Stimulated activated CD4-positive, alpha-beta T cell treated with anti-CD3 and anti-CD28 coated beads, Interleukin-1b, Interleukin-23, amount 100 ng/mL, for 4 hours (primary cell): Measurements from ENCODE around the gene PTPN23.
A peak's percentile ranks its signal among the peaks of the same experiment; 100 is the strongest.

Experiments
- DNase-seq, 2 donors: peaks; one replicate each; pipeline ENCODE4 v3.0.0-alpha.2; 2020; ENCODE audit warnings: low read depth in 2 of 2

Gene PTPN23

DNA sequence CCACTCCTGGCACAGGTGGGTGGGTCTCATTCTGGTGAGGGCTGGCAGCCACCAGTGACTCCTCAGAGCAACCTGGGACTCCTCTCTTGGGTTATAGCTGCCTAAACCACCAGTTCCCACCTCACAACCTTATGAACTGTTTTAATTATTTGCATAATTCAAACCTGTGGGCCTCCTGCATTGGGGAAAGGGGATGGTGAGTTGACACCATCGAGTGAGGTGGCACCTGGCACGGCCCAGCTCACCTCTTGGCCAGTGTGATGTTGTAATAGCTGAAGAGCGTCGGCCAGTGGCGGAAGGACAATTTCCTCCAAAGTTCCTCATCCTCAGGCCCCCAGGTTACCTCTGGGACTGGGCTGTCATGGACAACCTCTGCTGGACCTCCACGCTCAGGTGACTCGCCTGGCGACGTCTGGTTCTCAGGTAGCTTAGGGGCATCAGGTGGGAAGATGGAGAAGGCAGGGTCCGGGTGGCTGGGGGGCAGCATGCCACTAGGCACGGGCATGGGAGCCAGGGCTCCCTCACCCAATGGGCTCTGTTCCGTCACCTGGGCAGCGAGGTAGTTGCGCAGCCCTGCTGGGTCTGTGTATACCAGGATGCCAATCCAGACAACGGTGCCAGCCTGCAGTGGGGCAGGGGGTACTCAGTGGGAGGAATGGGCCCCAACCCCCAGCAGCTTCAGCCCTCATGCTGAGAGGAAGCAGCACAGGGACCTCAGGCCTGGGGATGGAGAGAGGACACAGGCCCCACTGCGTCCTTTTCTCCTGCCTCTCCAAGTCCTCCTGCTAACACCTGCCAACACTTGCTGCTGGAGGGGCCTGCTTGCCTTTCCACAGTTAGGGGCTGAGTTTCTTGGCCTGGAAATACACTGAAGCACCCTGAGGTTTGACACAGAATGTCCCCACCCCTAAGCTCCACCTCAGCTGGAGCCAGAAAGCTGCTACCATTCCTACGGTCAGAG is 38.5 kb downstream of the PTPN23 start:
- no peak for DNase-seq

DNA sequence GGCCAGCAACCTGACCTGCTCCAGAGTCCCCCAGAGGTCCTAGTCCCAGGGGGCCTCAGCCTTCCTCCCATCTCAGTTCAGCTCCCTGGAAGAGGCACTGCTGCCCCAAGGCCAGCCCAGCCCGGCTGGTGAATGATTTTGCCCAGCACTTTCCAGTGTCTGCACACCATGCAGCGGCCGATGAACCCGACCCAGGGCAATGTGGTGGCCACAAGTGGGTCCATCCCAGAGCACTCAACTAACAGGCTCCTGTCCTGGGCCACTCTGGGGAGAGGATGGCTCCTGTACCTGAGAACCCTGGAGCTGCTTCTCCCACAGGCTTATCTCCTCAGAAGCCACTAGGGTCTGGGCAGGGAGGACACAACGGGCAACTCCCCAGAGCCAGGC is 39.2 kb downstream of the PTPN23 start:
- DNase-seq, result no peak

DNA sequence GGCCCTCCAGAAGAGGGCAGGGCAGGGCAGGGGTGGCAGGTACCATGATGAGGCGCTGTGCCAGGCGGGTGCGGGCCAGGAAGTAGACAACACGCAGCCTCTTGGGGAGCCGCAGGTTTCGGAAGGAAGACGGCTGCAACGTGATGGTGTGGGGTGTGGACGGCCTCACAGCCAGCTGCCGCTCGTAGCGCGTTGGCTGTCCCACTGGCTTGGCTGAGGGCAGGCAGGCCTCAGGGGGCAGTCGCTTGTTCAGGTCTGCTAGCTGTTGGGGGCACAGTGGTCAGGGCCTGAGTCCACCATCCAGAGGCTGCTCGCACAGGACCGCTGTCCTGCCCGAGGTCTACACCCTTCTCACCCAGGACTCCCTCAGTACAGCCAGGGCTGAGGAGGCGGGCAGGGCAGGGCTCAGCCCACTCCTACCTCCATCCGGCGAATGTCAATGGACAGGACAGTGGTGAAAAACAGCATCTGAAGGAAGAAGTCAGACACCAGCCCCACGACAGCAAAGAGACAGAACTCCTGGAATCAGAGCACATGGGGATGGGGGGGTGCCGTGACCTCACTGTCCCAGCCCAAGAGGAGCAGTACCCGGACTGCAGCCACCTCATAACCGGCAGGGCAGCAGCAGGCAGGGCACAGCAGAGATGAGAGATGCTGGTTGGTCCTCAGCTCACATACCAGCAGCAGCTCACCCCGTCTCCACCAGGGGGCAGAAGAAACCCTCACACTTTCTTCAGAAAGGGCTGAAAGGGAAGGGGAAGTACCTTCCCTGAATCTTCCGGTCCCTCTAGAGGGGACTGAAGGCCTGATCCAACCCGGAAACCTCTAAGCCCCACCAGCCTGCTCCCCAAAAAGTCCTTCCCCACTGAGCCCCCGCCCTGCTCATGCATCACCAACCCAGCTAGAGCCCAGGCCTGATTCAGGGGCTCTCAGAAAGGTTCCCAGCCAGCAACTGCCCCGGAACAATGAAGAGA is 40.0 kb downstream of the PTPN23 start:
- DNase-seq, result peak; percentile 77 to 86

DNA sequence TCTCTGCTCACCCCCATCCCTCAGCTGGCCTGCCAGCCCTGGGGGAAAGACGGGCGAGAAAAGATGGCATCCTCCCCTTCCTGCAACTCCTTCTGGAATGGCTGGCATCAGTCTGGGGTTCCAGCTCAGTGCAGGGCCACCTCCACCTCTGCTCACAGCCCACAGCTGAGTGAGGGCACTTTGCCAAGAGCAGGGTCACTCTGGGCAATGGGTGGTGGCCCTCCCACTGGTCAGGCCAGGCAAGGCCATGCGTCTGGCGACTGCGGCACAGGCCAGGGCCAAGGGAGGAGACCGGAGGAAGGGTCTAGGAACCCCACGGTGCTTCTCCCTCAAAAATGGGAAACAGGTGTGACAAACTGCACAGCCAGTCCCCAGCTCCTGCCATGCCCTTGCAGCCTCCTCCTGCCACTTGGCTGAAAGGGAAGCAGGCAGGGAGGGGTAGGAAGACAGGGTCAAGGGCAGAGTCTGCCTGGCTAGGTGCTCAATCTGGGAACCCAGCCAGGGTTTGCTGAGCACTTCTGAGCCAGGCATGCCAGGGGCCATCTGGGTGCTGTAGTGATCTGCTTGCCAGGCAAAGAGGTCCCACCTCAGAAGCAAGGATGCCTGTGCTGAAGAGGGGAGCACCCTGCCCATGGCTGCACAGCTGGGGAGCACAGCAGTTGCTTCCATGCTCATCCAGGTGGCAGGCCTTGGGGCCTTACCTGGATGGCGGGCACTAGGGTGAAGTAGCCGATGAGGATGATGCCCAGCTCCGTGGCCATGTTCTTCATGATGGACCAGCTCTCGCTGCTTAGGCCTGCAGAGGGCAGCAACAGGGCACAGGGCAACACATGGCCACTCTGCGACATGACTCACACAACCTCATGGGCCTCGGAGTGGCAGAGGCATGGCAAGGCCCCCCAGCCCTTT is 41.2 kb downstream of the PTPN23 start:
- DNase-seq, result no peak

DNA sequence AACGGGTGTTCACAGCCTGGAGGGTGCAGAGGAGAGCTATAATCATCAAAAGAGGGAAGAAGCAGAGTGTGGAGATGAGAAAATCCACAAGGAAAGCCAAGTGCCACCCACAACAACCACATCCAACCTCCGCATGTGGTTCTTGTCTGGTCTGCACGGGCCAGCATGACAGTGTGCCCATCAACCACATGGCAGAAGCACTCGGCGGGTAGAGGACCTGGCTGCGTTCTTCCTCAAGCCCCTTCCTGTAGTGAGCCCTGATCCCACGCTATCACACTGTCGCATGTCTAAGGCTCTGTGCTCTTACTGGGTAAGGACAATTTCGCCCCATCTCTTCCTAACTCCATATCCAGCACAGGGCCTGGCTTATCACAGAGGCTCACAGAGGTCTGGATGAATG is 41.9 kb downstream of the PTPN23 start:
- DNase-seq, result no peak

DNA sequence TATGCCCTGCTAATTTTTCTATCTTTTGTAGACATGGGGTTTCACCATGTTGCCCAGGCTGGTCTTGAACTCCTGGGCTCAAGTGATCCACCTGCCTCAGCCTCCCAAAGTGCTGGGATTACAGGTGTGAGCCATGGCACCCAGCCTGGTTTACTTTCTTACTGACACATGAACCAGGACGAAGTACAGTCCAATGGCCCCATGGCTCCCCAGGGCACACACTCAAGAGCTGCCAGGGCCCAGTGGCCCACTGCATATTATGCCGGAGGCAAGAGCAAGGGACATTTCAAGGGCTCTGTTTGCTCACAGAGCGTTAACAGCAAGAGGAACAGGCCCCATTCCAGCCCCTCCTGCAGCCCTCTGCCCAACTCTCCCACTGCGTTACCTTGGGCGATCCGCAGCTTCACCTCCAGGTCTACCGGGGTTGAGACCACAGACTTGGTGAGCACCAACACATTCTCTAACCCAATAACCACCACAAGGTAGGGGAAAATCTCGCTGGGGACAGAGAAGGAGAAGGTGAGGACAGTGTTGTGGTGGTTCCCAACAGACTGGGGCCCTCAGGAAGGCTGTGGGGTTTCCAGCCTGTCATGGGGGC is 42.8 kb downstream of the PTPN23 start:
- no peak for DNase-seq

DNA sequence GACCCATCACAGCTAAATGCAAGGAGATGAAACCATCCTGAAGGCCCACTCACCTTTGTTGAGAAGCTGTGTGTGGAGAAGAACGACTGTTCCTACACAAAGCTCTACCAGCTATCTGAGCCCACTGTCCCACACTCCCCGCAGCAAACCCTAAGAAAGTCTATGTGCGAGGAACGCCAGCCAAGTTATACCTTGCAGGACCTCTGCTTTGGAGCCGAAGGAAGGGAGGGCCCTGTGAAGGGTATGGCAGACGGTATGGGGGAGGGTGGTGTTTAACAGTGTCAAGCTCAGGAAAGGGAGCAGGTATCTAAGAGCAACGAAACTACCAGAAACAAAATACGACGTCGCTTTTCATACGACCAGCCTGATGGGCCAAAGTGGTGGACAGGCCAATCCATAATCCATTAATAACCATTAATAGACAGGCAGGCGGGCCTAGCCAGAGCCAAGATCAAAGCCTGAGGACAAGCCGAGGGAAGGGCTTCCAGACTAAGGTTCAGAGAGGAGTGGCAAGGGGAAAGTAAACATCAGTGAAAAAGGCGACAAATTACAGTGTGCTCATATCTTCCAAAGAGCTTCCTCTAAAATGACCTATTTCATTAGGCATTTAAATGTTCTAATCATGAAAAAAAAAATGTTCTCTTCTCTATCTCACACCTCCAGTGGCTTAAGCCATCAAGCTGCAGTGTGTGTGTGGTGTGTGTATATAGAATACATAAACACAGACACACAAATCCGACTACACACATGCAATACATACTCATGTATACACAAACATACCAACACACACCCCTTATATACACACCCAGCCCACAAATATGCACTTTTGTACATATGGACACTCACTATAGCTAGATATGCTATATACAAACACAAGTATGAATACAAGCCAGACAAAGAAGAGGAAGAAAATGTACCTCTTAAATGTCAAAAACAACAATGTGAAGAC is 43.9 kb downstream of the PTPN23 start:
- DNase-seq, result no peak

DNA sequence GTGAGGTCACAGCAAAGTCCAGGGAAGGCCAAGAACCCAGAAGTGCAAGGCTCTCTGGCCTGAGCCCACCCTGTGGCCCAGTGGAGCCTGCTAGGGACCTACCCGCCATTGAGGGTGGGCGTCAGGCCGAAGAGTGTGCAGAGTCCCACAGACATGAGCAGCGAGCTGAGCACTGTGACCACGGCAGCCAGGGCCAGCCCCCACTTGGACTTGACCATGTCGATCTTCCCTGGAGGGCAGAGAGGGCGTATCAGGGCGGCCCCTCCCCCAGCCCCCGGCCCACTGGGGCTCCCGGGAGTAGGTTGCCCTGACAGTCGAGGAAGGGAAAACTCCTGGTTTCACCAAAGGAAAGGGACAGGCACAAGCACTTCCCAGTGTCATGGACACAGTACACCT is 44.6 kb downstream of the PTPN23 start:
- no peak for DNase-seq

DNA sequence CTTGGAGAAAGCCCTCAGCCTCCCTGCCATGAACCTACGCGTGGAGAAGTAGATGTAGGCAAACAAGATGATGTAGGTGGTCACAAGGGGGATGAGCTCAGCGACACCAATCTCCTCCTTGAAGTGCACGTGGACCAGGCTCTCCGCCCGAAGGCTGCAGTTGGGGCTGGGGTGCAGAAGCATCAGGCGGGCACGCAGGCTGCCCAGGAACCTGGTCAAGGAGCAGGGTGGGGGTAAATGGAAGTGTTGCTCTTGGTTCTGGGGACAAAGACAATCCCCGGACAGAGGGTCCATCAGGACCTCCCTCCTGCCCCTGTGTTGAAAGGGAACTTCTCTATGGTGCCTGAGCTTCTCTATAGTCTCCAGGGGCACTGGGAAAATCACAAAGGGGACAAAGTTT is 45.1 kb downstream of the PTPN23 start:
- DNase-seq, result no peak

DNA sequence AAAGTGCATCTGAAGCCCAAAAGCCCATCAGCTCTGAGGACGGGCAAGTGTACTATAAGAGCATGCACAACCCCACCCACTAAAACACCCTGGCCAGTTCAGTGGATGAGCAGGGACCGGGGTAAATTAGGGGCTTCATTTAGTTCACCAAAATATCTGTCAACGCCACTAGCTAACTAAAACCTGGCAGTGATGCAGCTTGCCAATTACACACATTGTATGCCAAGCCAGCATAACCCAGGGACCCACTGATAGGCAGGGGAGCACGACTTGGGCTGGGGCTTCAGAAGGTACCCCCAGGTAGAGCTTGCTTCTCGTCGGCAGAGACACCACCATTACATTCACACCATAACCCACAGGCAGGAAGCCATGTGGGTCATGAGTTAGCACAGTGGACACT is 47.0 kb downstream of the PTPN23 start:
- DNase-seq, result no peak

DNA sequence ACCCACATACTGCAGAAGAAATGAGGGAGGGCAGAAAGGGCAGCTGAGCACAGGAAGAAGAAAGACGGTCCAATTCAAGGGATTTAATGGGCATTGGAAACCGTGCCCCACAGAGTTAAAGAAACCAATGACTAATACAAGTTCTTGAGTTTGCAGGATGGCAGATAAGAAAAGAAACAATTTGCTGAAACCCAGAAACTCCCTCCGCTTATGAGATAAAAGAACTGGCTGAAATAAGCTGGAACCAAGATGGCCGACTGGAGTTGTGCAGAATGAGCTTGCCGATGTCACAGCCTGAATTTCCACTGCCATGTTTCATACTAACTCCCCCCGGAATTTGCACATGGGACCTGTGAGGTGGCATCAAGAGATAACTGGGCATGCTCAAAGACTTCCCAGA is 47.8 kb downstream of the PTPN23 start:
- no peak for DNase-seq

DNA sequence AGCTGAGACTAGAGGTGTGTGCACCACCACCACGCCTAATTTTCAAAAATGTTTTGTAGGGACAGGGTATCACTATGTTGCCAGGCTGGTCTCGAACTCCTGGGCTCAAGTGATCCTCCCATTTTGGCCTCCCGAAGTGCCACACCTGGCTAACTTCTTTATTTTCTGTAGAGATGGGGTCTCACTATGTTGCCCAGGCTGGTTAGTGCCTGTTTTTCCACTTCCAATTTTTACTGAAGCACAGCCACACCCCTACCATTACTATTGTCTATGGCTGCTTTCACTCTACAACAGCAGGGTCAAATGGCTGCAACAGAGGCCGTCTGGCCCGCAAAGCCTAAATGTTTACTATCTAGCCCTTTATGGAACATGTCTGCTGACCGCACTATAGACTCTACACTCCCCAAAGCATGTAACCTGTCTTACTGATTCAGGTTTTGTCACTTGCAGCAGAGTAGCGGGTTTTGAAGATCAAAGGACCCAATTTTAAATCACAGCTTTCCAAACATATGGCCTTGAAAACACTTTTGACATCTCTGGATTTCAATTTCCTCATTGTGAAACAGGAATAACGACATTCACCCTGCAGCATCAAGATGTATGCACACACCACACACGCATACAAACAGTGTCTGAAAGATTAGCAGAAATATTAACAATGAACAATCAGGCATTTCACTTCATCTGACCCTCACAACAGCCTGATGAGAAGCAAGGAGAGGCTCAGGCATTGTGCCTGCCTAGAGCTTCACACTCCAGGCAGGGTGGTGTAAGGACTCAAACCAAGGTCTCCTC is 48.9 kb downstream of the PTPN23 start:
- no peak for DNase-seq

DNA sequence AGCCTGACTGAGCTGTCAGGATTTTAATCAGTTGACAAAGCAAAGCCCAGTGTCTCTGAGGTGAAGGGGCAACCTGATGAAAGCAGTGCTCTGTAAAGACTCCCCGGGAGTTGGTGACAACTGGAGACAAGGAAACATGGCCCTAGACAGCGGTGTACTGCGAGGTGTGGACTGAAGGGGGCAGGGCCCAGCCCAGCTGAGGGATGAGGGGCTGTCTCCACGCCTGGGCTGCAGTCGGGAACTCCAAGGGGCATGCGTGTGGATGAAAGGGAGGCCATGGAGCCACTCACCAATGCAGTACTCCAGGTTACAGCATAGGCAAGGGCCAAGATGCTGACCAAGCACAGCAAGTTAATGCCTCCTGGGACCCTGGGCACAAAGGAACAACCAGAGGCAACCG is 49.8 kb downstream of the PTPN23 start:
- DNase-seq, result no peak

DNA sequence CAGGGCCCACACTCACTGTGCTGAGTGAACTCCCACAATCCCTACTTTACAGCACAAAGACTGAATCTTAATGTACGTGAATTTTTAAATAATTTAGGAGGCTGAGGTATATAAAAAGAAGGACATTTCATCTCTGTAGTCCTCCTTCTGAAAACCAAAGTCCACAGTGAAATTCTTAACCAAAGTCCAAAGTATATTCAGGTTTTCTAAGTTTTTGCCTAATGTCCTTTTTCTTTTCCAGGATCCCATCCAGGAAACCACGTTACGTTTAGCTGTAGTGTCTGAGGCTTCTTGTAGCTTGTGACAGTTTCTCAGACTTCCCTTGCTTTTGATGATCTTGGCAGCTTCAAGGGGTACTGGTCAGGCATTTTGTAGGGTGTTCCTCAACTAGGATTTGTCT is 50.4 kb downstream of the PTPN23 start:
- no peak for DNase-seq

DNA sequence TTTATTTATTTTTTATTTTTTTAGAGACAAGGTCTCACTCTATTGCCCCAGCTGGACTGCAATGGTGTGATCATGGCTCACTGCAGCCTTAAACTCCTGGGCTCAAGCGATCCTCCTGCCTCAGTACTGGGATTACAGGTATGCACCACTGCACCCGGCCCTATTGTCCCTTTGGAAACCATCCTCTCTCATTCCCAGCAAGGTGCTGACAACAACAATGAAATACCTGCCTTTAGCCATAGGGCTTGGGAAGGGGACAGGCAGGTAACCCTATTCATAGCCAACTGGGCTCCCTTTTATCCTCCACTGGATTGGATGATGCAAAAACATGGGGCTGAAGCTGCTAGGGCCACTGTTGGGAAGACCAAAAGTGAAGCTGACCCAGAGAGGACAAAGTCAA is 51.9 kb downstream of the PTPN23 start:
- no peak for DNase-seq

DNA sequence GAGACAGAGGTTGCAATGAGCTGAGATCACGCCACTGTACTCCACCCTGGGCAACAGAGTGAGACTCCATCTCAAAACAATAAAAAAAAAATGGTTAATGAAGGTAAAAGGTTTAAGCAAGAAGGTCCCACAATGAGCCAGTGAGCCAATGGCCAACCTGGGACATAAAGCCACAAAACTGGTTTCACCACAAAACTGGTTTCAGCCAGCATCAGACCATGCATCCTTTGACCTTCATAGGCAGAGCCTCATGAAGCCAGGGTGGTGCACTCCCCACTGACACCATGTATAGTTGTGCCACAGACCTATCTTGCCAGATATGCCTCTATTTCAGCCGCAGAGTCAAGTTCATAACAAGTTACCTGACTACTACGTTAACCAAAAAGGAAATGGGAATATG is 53.0 kb downstream of the PTPN23 start:
- DNase-seq, result no peak

DNA sequence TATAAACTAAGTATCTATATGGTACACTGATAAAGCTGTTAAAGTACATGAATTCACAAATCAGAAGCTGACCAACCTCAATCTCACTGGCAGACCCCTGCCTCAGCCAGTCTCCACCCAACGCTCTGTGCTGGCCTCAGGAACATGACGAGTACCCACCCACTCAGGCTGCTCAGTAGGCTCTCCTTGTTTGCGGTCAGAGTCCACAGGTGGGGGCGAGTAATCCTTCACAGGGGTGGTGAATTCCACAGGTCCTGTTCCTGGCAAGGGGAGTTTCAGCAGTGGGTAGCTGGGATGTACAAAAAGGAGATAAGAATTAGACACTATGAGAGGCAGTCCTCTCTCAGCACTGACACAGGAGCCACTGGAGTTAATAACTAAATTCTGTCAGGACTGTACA is 54.0 kb downstream of the PTPN23 start:
- no peak for DNase-seq

DNA sequence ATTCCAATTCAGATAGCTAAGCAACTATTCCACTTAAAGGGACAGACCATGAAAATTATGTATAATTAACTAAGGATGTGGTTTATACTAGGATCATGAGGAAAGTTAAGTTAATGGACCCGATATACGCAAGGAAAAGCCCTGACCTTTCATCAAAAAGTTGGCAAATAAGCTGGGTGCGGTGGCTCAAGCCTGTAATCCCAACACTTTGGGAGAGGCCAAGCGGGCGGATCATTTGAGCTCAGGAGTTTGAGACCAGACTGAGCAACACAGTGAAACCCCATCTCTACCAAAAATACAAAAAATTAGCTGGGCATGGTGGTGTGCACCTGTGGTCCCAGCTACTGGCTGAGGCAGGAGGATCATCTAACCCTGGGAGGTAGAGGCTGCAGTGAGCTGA is 55.4 kb downstream of the PTPN23 start:
- no peak for DNase-seq

DNA sequence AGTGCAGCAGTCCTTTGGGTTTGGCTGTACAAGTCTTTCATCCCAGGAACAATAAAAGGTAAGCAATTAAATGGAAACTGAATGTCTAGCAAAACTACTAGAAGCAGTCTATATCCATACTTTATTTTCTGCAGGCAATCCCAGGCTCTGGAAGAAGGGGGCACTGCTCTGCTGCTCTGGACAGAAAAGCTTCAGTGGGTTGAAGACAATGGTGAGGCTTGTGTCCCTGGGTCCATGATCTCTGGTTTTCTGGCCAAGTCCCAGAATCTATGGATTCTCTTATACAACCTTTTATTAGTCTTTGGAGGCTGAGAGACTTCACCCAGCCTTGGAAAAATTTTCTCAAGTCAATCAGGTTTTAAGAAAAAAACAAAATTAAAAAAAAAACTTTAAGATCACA is 59.3 kb downstream of the PTPN23 start:
- no peak for DNase-seq
